Calu3 (cell line): ENCODE data around the gene TEF. TPM values are rescaled to one million over a fixed set of nuclear protein-coding genes. Genes with fewer than 3 reads are reported as not detected.
A peak's percentile ranks its signal among the peaks of the same experiment; 100 is the strongest.
"Not testable (repeated sequence)": the region's sequence is repeated elsewhere in the genome, so short reads cannot be mapped to it uniquely, and the experiment has no call there.

Experiments used
- BruUV-seq: library from RNA; stranded (reverse); fragments of 400-500 nt; replicated peaks from 2 replicates; lab custom pipeline; 2021; lab: Mats Ljungman, UMichigan
- CTCF ChIA-PET: fragments of 300-600 bp; sonication (Branson Sonifier 250); formaldehyde crosslinking; loops from one replicate; lab custom pipeline; 2022; ENCODE audit warnings: antibody characterized with exemption; lab: Charles Lee
- DNase-seq: peaks from one replicate; pipeline ENCODE4 v3.0.0; 2022
- H3K27ac Mint-ChIP-seq: one replicate; pipeline ENCODE4 v1.8.0; 2022; ENCODE audit warnings: mixed read lengths; ENCODE audit not compliant: unreplicated experiment
- H3K27me3 Mint-ChIP-seq: one replicate; pipeline ENCODE4 v1.8.0; 2022; ENCODE audit warnings: mixed read lengths; ENCODE audit not compliant: unreplicated experiment
- H3K36me3 Mint-ChIP-seq: one replicate; pipeline ENCODE4 v1.8.0; 2022; ENCODE audit warnings: mild to moderate bottlenecking, moderate library complexity, mixed read lengths; ENCODE audit not compliant: insufficient read depth, unreplicated experiment
- H3K4me1 Mint-ChIP-seq: one replicate; pipeline ENCODE4 v1.8.0; 2022; ENCODE audit warnings: mild to moderate bottlenecking, low read depth, mixed read lengths; ENCODE audit not compliant: unreplicated experiment
- H3K4me3 Mint-ChIP-seq: one replicate; pipeline ENCODE4 v1.8.0; 2022; ENCODE audit warnings: mild to moderate bottlenecking, low read depth, moderate library complexity, mixed read lengths; ENCODE audit not compliant: unreplicated experiment
- H3K9me3 Mint-ChIP-seq: one replicate; pipeline ENCODE4 v1.8.0; 2022; ENCODE audit warnings: low read depth, mixed read lengths; ENCODE audit not compliant: unreplicated experiment
- CTCF ChIP-seq: fragments of 200-600 bp; IDR thresholded peaks from one replicate; pipeline ENCODE4 v1.8.0; 2022; ENCODE audit warnings: antibody characterized with exemption; ENCODE audit not compliant: unreplicated experiment
- intact Hi-C: fragments of 100-400 bp; cut with micrococcal nuclease; formaldehyde crosslinking; loops from one replicate; pipeline ENCODE4 v1.10.0; 2022; ENCODE audit not compliant: unreplicated experiment
- total RNA-seq: library from RNA; stranded (reverse); gene quantifications from 2 replicates; pipeline ENCODE4 v1.2.3, GENCODE V29; 2022

Gene TEF
- total RNA-seq, 1 experiment from 2014 or later: 6.3 TPM

GRCh38 chr22:41436322-41437113 lies 54.8 kb downstream of the TEF start:
- DNase-seq: no peak
- CTCF ChIA-PET: no interaction called here
- intact Hi-C loops: no loop called here
- Mint-ChIP-seq H3K27ac (peak overlapping the region; percentile 6), H3K27me3 (no peaks in the 10 kb centered on the region), H3K4me1 (no peaks in the 10 kb centered on the region), H3K4me3 (no peak overlapping the region), H3K36me3 (peaks cover 58% of the 10 kb centered on the region), H3K9me3 (no peaks in the 10 kb centered on the region)
- TF ChIP-seq CTCF: no peak
- no TSS peak for BruUV-seq

GRCh38 chr22:41437198-41437597 lies 55.5 kb downstream of the TEF start:
- no peak for DNase-seq
- Mint-ChIP-seq H3K27ac (no peak overlapping the region), H3K4me1 (peaks cover under 1% of the 10 kb centered on the region), H3K9me3 (no peaks in the 10 kb centered on the region), H3K4me3 (no peak overlapping the region), H3K36me3 (peaks cover 61% of the 10 kb centered on the region), H3K27me3 (no peaks in the 10 kb centered on the region)
- BruUV-seq: no TSS peak
- TF ChIP-seq CTCF: no peak
- intact Hi-C loops: no loop called here
- CTCF ChIA-PET: no interaction called here

GRCh38 chr22:41440511-41440910 lies 58.8 kb downstream of the TEF start:
- intact Hi-C loops, H3K9me3 Mint-ChIP-seq, H3K27me3 Mint-ChIP-seq, DNase-seq, BruUV-seq, CTCF ChIA-PET, H3K27ac Mint-ChIP-seq, H3K4me3 Mint-ChIP-seq: not testable (repeated sequence)
- H3K36me3 Mint-ChIP-seq: peaks cover 85% of the 10 kb centered on the region
- peaks cover 12% of the 10 kb centered on the region for H3K4me1 Mint-ChIP-seq

GRCh38 chr22:41442240-41442792 lies 60.6 kb downstream of the TEF start:
- BruUV-seq: no TSS peak
- intact Hi-C loops: no loop called here
- H3K27ac Mint-ChIP-seq: no peak overlapping the region

More at GRCh38 chr22:41442240-41442792, 60.6 kb downstream of the TEF start:
- no peak for DNase-seq
- Mint-ChIP-seq H3K36me3 (peaks cover 85% of the 10 kb centered on the region), H3K4me1 (peaks cover 12% of the 10 kb centered on the region), H3K27me3 (no peaks in the 10 kb centered on the region), H3K9me3 (no peaks in the 10 kb centered on the region), H3K4me3 (no peak overlapping the region)
- CTCF ChIA-PET: no interaction called here
- TF ChIP-seq CTCF: no peak
